GM19324 (cell line): ENCODE data around the gene STK32C.

ENCODE experiments used
- ATAC-seq: cut with Tn5 transposase; IDR thresholded peaks from one replicate; pipeline ENCODE4 v1.9.1; 2021; ENCODE audit warnings: mild to moderate bottlenecking, moderate library complexity; ENCODE audit not compliant: unreplicated experiment, low FRiP score

STK32C gene

GRCh38 chr10:132237871-132238270 lies 69.9 kb downstream of the STK32C start:
- no peak for ATAC-seq

- ATAC-seq = no peak
Observed at GRCh38 chr10:132237396-132237795, 70.4 kb downstream of the STK32C start.

- ATAC-seq = no peak
Observed at GRCh38 chr10:132236881-132237280, 70.9 kb downstream of the STK32C start.

GRCh38 chr10:132236161-132236560 lies 71.6 kb downstream of the STK32C start:
- ATAC-seq = no peak

- ATAC-seq = no peak
Observed at GRCh38 chr10:132234860-132235259, 72.9 kb downstream of the STK32C start.

- ATAC-seq = no peak
Observed at GRCh38 chr10:132233501-132234085, 74.2 kb downstream of the STK32C start.

- no peak for ATAC-seq
Observed at GRCh38 chr10:132232981-132233380, 74.8 kb downstream of the STK32C start.

GRCh38 chr10:132232023-132232951 lies 75.5 kb downstream of the STK32C start:
- no peak for ATAC-seq

GRCh38 chr10:132231656-132232022 lies 76.1 kb downstream of the STK32C start:
- no peak for ATAC-seq

- no peak for ATAC-seq
Observed at GRCh38 chr10:132230557-132231210, 77.1 kb downstream of the STK32C start.

- no peak for ATAC-seq
Observed at GRCh38 chr10:132229834-132230556, 77.8 kb downstream of the STK32C start.

- no peak for ATAC-seq
Observed at GRCh38 chr10:132229096-132229495, 78.7 kb downstream of the STK32C start.

GRCh38 chr10:132228616-132229015 lies 79.1 kb downstream of the STK32C start:
- ATAC-seq = no peak

GRCh38 chr10:132227851-132228390 lies 79.8 kb downstream of the STK32C start:
- ATAC-seq = no peak

GRCh38 chr10:132226586-132227405 lies 81.0 kb downstream of the STK32C start:
- ATAC-seq = no peak

- ATAC-seq = no peak
Observed at GRCh38 chr10:132225849-132226205, 81.9 kb downstream of the STK32C start.

- ATAC-seq = no peak
Observed at GRCh38 chr10:132225073-132225848, 82.5 kb downstream of the STK32C start.

GRCh38 chr10:132224343-132225072 lies 83.2 kb downstream of the STK32C start:
- ATAC-seq = no peak
